Brain pericyte (primary cell): ENCODE measurements around the gene RBM20.
"Not testable (repeated sequence)": the region's sequence is repeated elsewhere in the genome, so short reads cannot be mapped to it uniquely, and the experiment has no call there.

ENCODE experiments used
- DNase-seq: peaks from one replicate; pipeline ENCODE4 v3.0.0-alpha.2; 2012; ENCODE audit warnings: low read depth, low spot score

Gene RBM20

DNA sequence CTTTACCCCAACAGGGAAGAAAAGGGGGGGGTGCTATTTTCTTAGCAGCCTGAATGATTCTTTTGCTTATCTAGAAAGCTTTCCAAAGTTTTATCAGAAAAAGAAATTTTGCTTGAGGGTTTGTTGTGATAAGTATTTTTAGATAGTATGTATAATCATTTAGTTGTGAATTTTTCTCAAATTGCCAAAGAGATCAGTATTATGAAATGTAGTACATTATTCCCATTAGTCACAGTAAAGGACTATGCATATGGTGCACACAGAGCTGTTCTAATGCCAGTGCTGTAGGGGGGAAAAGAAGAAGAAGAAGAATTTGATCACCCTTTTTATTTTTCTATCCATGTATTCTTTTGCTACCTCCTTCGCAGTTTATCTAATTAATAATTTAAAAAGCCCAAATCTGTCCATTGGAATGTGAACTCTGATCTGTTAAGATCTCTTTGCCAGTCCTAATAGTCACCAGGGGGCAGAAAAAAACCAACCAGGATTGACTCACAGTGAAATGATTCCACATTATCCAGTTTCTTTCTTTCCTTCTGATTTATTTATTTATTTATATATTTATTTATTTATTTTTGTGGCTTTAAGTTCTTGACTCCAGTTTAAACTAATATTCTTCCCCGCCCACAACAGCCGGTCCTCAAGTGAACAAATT is 4.7 kb downstream of the RBM20 start:
- DNase-seq = no peak

DNA sequence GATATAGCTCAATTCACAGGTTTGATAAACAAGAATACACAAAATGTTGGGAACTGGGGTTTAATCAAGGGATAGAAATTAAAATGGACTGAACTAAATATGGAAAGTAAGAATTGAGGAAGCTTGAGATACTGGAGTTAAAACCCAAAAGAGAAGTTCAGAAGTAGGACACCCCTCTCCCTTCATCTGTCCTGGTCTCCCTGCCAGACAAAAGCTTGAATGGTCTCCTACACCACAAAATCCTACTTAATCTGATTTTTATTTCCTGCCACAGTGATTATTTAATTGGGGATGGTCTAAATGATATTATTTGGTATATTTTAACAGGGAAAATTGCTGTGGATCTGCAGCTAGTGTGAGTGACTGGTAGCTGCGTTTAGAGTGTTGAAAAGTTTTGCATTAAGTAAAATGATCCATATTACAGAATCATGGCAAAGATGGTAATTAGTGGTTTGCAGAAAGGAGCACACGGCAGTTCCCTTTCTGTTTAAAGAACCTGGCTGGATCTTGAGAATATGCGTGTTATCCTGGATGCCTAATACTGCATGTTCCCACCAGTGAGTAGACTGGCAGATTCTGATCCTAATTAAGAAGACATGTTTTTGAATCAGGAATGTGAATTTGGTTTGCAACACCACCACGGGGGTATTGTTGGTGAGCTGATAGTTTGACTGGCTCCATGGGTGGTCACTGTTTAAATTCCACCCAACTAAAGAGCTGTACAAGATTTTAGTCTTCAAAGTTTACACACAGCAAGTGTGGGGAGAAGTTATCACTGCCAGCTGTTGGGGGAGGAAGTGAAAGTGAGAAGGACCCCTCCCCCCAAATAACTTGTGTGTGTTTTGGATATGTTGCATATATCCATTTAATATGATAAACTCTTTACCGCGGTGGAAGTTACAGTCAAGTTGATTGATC is 5.5 kb downstream of the RBM20 start:
- DNase-seq = no peak

DNA sequence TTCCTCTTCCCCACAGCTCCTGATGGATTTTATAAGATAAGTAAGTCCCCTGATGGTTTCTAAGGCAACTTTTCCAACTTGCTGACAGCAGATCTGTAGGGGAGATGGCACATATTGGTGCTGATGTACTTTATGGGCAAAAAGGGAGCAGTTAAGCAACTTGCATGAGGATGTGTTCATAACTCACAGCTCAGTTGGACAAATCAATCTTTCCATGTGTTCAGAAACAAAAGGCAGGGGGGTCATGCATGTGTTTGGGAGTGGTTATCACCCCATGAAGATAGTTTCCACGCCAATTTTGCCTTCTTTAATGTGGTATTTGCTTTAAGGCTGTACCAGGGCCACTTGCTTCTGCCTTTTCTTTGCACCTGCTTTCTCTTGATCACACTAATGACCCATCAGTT is 6.1 kb downstream of the RBM20 start:
- no peak for DNase-seq

DNA sequence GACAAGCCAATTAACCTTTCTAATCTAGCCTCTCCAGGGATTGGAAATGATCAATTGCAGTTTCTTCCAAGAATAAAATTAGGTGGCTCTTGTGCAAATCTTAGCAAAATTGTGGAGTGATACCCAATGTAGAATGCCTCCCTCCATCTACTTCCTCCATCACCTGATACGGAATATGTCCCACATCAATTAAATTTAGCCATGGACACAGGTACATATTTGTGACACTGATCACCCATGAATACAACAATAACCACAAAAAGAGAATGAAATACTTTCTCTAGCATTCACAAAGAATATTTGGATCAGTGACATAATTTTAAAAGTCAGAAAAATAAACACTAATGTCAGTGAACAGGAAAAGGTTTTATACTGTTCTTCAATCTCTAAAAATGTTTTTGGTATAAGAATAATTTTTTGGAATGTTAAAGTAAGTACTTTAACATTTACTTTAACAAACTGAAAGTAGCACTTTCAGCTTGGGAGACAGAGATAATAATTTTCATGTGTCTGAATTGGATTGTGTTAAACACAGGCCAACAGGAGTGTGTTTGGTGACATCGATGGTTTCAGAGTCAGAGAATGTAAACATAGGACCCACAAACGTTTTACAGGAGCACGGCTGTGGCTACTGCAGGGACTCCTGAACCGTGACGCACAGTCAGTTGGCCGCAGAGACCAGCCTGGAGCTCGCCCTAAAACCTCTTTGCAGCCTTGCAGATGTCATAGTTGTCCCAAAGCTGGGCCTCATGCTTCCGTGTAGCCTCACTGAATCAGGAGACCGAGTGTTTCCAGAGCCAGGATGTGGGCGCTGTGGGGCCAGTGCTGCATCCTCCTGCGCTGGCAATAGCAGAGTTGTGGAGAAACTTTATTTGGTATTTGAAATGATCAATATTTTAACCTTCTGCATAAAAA is 7.2 kb downstream of the RBM20 start:
- no peak for DNase-seq

DNA sequence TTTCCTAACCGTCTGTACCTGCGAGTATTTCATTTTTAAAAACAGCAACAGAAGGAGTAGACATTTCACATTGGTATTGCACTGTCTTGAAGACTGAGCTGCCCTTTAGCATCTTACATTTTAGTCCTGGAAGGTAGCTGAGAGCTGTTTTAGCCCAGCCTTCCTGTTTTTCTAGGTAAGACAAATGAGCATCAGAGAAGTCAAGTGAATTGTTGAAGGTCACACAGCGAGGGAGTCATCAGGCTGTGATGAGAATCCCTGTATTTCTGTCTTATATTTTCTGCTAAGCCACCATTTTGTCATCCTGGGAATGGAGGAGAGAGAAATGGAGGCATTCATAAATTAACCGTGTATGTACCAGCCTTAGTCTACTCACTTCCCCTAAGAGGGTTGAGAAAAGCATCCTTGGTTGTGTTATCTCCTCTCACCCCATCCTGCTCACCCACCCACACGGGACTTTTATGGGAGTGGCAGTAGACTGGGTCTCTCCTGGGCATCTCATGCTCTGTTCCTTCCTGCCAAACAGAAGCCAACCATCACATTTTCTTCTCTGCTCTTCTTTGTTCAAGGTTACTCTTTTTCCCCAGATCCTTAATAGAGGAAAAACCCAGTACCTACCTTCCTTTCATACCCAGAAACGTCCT is 8.5 kb downstream of the RBM20 start:
- no peak for DNase-seq

DNA sequence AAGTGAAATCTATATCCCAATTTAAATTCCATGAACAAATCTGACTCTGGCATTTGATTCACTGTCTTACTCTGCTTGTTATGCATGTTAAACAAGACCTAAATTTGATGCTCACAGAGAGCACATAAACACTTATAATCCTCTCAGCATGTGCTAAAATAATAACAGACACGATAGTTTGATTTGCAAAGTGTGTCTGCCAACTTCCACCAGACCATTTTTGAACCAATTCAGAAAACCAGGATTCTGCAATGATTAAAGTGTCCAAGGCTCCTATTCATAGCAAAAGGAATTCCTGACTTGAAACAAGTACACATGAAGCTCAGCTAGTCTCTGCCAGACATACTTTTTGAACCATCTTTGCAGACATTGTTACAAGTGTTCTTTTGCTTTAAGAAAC is 11.2 kb downstream of the RBM20 start:
- DNase-seq = no peak

DNA sequence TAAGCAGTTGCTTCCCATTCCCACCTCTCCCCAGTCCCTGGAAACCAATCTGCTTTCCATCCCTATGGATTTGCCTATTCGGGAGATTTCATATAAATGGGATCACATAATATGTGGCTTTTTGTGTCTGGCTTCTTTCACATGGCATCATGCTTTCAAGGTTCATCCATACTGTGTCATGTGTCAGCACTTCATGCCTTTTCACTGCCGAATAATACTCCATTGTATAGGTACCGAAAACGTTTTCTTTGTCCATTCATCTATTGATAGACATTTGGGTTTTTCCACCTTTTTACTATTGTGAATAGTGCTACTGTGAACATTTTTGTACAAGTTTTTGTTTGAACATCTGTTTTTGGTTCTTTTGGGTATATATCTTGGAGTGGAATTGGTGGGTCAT is 12.5 kb downstream of the RBM20 start:
- DNase-seq = no peak

DNA sequence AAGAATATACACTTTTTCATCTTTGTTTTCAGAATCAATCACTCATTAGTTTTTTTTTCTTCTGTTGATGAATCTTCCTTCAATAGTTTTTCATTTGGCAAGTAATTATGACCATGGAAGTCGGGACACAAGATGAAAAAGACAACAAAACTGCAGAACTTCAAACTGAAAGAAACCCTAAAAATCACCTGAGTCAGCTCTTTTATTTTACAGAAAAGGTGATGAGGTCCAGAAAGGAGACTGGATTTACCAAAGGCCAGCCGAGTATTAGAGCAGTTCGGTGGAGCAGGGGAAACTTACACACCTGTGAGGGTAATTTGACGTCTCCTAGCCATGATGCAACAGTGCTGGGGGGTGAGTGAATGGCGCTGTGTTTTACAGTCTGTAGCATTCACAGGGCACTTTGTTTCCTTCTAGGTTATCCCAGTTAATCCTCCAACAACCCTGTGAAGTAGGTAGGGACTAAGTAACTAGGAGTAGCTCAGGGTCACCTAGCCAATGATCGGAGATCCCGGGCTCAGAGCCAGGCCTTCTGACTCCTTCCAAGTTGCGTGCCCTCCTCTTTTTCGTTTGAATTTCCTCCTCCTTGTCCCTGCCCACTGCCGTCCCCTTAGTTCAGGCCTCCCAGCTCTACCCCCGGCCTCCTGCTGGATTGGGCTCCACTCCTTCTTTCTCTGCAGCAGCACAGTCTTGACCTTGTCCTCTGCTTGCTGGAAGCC is 14.0 kb downstream of the RBM20 start:
- no peak for DNase-seq

DNA sequence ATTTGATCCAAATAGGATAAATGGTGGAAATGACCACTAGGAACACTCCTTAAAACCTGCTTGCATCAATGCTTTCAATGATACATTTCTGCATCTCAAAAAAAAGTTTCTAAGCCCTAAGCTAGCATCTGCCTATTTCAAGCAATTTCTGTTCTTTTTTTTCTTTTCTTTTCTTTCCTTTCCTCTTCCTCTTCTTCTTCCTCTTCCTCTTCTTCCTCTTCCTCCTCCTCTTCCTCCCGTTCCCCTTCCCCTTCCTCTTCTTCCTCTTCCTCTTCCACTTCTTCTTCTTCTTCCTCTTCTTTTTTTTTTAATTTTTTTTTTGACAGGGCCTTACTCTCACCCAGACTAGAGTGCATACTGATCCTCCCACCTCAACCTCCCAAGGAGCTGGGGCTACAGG is 15.4 kb downstream of the RBM20 start:
- DNase-seq = no peak

DNA sequence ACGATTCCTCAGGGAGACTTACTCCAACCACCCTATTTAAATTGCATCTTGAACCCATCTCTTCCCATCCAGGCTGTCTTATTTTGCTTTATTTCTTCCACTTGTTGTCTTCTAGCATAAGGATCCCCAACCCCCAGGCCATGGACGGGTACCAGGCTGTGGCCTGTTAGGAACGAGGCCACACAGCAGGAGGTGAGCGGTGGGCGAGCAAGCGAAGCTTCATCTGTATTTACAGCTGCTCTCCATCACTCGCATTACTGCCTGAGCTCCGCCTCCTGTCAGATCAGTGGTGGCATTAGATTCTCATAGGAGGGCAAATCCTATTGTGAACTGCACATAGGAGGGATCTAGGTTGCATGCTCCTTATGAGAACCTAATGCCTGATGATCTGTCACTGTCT is 16.2 kb downstream of the RBM20 start:
- DNase-seq = not testable (repeated sequence)

DNA sequence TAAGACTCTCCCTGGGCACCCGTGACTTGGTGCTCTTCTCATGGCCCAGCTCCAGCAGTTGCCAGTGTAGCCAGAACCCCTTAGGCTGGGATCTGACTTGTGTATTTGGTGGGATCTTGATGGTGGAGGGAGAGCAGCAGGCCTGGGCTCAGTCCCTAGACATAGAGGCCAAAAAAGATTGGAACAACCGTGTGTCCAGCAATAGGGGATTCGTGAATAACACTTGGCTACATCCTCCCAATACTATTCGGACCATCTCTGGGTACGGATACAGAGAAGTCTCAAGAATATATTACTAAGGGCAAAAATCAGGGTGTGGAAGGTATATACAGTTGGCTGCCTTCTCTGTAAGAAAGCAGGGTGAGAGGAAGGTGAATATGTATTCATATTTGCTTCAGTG is 17.2 kb downstream of the RBM20 start:
- no peak for DNase-seq

DNA sequence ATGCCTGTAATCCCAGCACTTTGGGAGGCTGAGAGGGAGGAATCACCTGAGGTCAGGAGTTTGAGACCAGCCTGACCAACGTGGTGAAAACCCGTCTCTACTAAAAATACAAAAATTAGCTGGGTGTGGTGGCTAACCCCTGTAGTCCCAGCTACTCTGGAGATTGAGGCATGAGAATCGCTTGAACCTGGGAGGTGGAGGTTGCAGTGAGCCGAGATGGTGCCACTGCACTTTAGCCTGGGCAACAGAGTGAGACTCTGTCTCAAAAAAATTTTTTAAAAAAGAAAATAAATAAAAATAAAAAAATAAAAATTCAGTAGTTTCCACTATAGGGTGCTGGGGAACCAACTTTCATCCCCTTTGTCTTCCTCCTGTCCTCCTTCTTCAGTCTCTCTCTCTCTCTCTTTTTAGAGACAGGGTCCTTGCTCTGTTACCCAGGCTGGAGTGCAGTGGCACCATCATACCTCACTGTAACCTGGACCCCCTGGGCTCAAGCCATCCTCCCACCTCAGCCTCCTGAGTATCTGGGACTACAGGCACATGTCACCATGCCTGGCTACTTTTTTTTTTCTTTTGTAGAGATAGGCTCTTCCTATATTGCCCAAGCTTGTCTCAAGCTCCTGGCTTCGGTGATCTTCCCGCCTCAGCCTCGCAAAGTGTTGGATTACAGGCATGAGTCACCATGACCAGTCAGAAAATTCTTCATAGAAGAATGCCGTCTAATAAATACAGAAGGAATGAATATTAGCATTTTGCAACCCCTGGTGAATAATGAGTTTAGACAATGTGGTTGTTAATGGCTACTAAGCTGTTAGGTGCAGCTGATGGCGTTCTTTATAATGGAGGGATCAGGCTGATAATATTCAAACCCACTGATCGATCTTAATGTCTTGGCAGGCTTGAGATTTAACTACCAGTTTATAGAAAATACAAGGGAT is 20.6 kb downstream of the RBM20 start:
- DNase-seq = no peak

DNA sequence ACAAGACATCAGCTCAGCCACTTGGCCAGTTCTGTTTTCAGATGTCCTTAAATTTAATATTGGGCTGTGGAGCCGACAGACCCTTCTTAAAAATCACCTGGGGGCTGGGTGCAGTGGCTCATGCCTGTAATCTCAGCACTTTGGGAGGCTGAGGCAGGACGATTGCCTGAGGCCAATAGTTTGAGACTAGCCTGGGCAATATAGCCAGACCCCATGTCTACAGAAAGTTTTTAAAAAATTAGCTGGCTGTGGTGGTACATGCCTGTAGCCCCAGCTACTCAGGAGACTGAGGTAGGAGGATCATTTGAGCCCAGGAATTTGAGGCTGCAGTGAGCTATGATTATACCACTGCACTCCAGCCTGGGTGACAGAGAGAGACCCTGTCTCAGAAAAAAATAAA is 22.1 kb downstream of the RBM20 start:
- DNase-seq = not testable (repeated sequence)

DNA sequence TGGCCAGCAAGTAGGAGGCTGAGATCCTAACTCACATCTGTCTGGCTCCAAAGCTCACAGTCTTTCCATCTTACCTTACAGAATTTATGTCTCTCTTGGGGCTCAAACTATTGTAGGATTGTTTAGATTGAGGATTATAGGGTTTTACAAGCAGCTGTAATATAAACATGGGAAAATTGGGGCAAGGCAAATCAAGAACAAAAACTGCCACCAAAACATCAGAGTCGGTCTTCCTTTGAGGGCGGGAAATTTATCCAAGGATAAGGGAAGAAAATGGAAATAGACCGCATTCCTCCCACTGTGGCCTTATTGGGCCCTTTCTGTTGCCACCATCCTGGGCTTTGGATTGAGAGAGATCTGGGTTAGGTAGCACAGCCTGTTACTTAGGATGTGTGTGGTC is 22.5 kb downstream of the RBM20 start:
- DNase-seq = no peak

DNA sequence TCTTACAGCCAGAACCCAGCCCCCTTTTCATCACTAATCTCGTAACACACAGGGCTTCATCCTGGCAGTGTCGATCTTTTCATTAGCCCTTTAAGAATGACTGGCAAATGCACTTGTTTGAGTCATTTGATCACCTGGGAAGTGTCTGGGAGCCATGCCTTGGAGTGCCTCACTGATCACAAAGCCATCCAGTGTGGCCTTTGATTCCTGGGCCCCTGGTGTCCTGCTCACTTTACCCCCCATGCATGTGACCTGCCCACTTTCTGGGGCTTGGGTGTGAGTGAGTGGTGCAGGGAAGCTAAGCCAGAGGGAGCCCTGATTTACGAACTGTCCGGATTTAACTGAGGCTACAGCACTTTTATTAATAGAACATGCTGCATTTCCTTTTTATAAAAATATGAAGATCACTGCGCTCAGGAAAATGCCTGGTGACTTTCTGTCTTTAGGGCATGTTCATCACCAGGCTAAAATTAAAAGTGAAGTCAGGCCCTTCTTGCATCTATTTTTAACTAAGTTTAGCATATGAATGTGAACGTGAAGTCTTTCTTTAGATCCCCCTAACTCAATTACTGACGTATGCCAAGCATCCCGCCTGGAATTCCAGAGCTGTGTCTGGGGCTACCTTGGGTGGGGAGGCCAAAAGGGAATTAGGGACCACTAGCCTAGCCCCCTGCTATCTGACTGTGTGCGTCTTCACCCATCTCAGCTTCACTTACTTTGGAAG is 23.6 kb downstream of the RBM20 start:
- DNase-seq = no peak

DNA sequence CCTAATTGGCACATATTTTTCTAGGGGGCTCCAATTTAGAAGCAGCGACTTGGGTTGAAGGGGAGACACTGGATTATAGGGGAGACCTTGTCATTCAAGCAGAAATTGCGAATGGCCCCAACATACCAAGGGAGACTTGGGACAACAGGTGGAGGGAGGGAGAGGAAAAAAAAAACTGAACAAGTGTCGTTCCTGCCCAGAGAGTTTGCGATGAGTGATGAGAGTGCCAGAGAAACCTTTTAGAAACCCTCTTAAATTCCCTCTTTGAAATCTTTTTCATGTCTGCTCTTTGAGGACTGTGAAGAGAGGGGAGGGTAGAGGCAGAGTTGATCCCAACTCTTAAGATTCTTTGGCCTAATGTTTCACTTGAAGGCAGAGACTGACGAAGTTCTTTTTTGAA is 24.3 kb downstream of the RBM20 start:
- no peak for DNase-seq

DNA sequence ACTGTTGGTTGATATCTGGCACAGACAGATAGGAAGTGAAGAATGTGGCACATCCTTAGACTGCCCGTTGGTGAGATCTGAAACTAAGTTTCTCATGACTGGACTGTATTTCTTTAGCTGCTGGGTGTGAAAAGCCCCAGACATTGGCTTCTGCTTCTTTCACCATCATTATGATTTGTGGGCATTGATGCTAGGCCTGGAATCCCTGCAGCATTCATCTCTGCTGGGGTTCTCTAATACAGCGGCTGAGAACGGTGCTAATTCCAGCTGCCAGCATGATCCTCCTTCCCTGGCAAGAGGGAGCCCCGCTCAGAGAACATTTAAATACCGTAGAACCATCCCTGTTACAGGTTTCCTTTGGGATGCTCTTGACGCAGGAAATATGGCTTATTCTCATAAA is 26.2 kb downstream of the RBM20 start:
- DNase-seq = no peak

DNA sequence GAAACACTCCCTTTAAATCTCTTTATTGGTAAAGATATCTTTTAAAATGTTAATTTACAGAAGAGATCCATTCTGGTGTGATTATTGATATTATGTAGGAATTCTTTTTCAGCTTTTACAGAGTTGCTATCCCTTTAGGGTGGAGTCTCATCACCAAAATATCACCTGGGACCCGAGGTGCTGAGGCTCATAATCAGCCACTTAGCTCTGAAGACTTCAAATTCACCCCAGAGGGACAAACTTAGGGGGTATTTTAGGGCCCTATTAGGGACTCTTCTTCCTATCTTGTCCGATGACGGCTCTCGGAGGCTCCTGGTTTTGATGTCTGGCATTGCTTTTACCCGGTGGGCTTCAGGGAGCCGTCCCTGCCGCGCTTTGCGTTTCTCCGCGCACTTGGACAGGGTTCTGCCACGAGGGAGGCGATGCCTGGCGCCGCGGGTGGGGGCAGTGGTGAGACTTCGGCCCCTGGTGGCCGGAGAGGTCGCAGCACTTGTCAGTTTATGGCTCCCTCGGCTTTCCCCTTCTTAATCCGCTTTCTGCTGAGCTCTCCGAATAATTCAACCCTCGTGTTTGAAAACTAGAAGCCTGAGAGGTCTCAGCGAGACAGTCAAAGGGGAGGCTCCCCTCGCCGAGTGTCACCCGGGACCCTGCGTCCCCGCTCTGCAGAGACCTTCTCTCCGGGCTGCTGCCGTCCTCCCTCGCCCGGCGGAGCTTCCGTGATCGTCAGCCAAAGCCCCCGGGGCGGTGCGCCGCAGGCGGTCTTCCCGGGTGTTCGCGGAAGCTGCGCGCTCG is 27.8 kb downstream of the RBM20 start:
- DNase-seq = no peak

DNA sequence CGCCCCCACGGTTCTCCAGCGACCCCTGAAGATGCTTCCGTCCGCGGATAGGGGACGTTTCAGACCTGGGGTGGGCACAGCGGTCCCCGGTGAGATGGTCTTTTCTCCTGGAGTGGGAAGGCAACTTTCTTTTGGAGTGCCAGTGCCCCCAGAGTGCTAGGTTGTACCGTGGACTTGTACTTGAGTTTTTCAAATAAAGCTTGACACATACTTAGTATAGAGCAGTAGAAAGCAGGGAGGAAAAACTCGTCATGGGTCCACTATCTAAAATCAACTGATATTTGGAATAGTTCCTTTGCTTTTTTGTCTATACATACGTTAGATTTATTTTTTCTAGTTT is 28.4 kb downstream of the RBM20 start:
- no peak for DNase-seq
